Cardiac muscle cell (in vitro differentiated cells and primary cell): ENCODE results near the gene SMOC1. TPM values are rescaled to one million over a fixed set of nuclear protein-coding genes. Genes with fewer than 3 reads are reported as not detected.

Experiments used
- DNase-seq, 2 donors: peaks; one replicate each; pipeline versions ENCODE4 v3.0.0 to v3.0.0-alpha.2; 2010 to 2017; ENCODE audit warnings: low read depth in 1 of 2, low spot score in 1 of 2
- H3K27ac ChIP-seq: fragments of 200-600 bp; sonication (generic); 2 replicates; pipeline ENCODE4 v1.5.1; 2016
- H3K27me3 ChIP-seq: fragments of 200-600 bp; sonication (generic); 2 replicates; pipeline ENCODE4 v1.6.0; 2016; ENCODE audit warnings: control low read depth
- H3K36me3 ChIP-seq: fragments of 200-600 bp; sonication (generic); 2 replicates; pipeline ENCODE4 v1.5.1; 2016; ENCODE audit warnings: control low read depth
- H3K4me1 ChIP-seq: fragments of 200-600 bp; sonication (generic); 2 replicates; pipeline ENCODE4 v1.8.1; 2017; ENCODE audit warnings: low read depth, mild to moderate bottlenecking, mixed run types
- H3K4me3 ChIP-seq: fragments of 200-600 bp; sonication (generic); 2 replicates; pipeline ENCODE4 v1.5.1; 2016; ENCODE audit warnings: mild to moderate bottlenecking
- H3K9me3 ChIP-seq: fragments of 200-600 bp; sonication (generic); 2 replicates; pipeline ENCODE4 v1.5.1; 2017; ENCODE audit warnings: low read depth, mild to moderate bottlenecking, control low read depth
- CTCF ChIP-seq: IDR thresholded peaks from 2 replicates; pipeline ENCODE4 v1.5.1; 2012; ENCODE audit warnings: low read depth, mild to moderate bottlenecking, low read length
- polyA plus RNA-seq: library from polyadenylated mRNA; unstranded; fragments of >200 nt; fragmentation: Nextera tagmentation; extraction: Ambion mirVana; gene quantifications from 2 replicates; pipeline ENCODE4 v1.2.1, GENCODE V29; 2016
- total RNA-seq: library from RNA; depleted of rRNA; stranded (reverse); fragments of >200 nt; gene quantifications from 2 replicates; pipeline ENCODE4 v1.2.3, GENCODE V29; 2016

SMOC1 gene
- total and polyA plus RNA-seq, 2 experiments from 2014 or later: 1.9 to 24.7 TPM

- no peak overlapping the region for H3K27ac ChIP-seq
- DNase-seq: no peak
- H3K36me3 ChIP-seq: no peaks in the 10 kb centered on the region
- no peaks in the 10 kb centered on the region for H3K27me3 ChIP-seq
- no peak for TF ChIP-seq CTCF
- no peaks in the 10 kb centered on the region for H3K9me3 ChIP-seq
- H3K4me1 ChIP-seq: no peaks in the 10 kb centered on the region
- no peak overlapping the region for H3K4me3 ChIP-seq
Measured at GRCh38 chr14:69844171-69844570, 35.0 kb upstream of the SMOC1 start.

GRCh38 chr14:69845050-69845581 lies 34.1 kb upstream of the SMOC1 start:
- no peak for TF ChIP-seq CTCF

GRCh38 chr14:69845787-69846186 lies 33.4 kb upstream of the SMOC1 start:
- no peaks in the 10 kb centered on the region for H3K27me3 ChIP-seq
- H3K27ac ChIP-seq: no peak overlapping the region
- no peak for TF ChIP-seq CTCF
- H3K4me3 ChIP-seq: no peak overlapping the region
- DNase-seq: no peak
- no peaks in the 10 kb centered on the region for H3K36me3 ChIP-seq
- no peaks in the 10 kb centered on the region for H3K9me3 ChIP-seq
- H3K4me1 ChIP-seq: no peaks in the 10 kb centered on the region

More at GRCh38 chr14:69845050-69845581, 34.1 kb upstream of the SMOC1 start:
- Histone ChIP-seq H3K9me3 (no peaks in the 10 kb centered on the region), H3K36me3 (no peaks in the 10 kb centered on the region), H3K27me3 (no peaks in the 10 kb centered on the region), H3K4me3 (no peak overlapping the region), H3K4me1 (no peaks in the 10 kb centered on the region), H3K27ac (no peak overlapping the region)
- DNase-seq: no peak

GRCh38 chr14:69848156-69848555 lies 31.1 kb upstream of the SMOC1 start:
- Histone ChIP-seq H3K4me3 (no peak overlapping the region), H3K4me1 (no peaks in the 10 kb centered on the region), H3K27ac (no peak overlapping the region), H3K27me3 (no peaks in the 10 kb centered on the region), H3K36me3 (no peaks in the 10 kb centered on the region), H3K9me3 (no peaks in the 10 kb centered on the region)
- no peak for DNase-seq
- no peak for TF ChIP-seq CTCF

- DNase-seq: no peak
- no peaks in the 10 kb centered on the region for H3K4me1 ChIP-seq
- TF ChIP-seq CTCF: no peak
- H3K4me3 ChIP-seq: no peak overlapping the region
- no peak overlapping the region for H3K27ac ChIP-seq
- no peaks in the 10 kb centered on the region for H3K9me3 ChIP-seq
- H3K36me3 ChIP-seq: no peaks in the 10 kb centered on the region
- no peaks in the 10 kb centered on the region for H3K27me3 ChIP-seq
Measured at GRCh38 chr14:69848903-69849391, 30.3 kb upstream of the SMOC1 start.
